B cell (primary cell): ENCODE measurements around the gene NINJ2. TPM values are rescaled to one million over a fixed set of nuclear protein-coding genes. Genes with fewer than 3 reads are reported as not detected.

Experiments
- ATAC-seq: fragments of 200-7000 bp; cut with Tn5 transposase; one replicate; pipeline ENCODE4 v1.10.0; 2021; ENCODE audit warnings: low read depth, mild to moderate bottlenecking, moderate number of reproducible peaks, moderate library complexity
- CTCF ChIA-PET: fragments of 350-600 bp; sonication (Branson Sonifier 250); formaldehyde crosslinking; loops from one replicate; lab custom pipeline; 2021; ENCODE audit warnings: antibody characterized with exemption, inconsistent platforms; lab: Charles Lee
- POLR2A ChIA-PET: fragments of 350-600 bp; sonication (Branson Sonifier 250); formaldehyde crosslinking; loops from one replicate; lab custom pipeline; 2021; ENCODE audit warnings: antibody characterized with exemption; lab: Charles Lee
- DNase-seq: peaks from one replicate; pipeline ENCODE4 v3.0.0; 2013
- H2AFZ ChIP-seq: 2 replicates; pipeline ENCODE4 v1.6.1; 2012; ENCODE audit warnings: mild to moderate bottlenecking, low read depth, low read length; ENCODE audit not compliant: insufficient read depth, poor library complexity, severe bottlenecking
- H3K27ac ChIP-seq, 2 donors: 1 replicate in 1 of 2; 2 replicates in 1 of 2; pipeline ENCODE4 v1.5.1; 2012 to 2013; ENCODE audit warnings: low read length in 2 of 2, mild to moderate bottlenecking in 2 of 2, moderate library complexity in 1 of 2
- H3K27me3 ChIP-seq, 4 experiments: fragments of 200-600 bp in 1 of 4; sonication (generic) in 1 of 4; replicated peaks in 1 of 4; 1 replicate in 2 of 4; 2 replicates in 2 of 4; pipeline versions ENCODE4 v1.6.1 to v1.7.0; 2013 to 2016; ENCODE audit warnings: low read length in 3 of 4, mild to moderate bottlenecking in 2 of 4, mixed read lengths in 1 of 4, moderate library complexity in 1 of 4; ENCODE audit not compliant: insufficient read depth in 4 of 4, control insufficient read depth in 3 of 4; ENCODE audit errors: control extremely low read depth in 1 of 4
- H3K36me3 ChIP-seq, 2 experiments: replicated peaks in 1 of 2; 1 replicate in 1 of 2; 2 replicates in 1 of 2; pipeline versions ENCODE4 v1.6.1 to v1.7.1; 2013; ENCODE audit warnings: low read length in 1 of 2; ENCODE audit not compliant: insufficient read depth in 2 of 2, control insufficient read depth in 1 of 2; ENCODE audit errors: control extremely low read depth in 1 of 2, extremely low read depth in 1 of 2
- H3K4me1 ChIP-seq, 2 donors: fragments of 200-600 bp in 1 of 2; sonication (generic) in 1 of 2; 1 replicate in 1 of 2; 2 replicates in 1 of 2; pipeline versions ENCODE4 v1.5.1 to v1.6.1; 2013 to 2017; ENCODE audit warnings: low read length in 2 of 2; ENCODE audit not compliant: control insufficient read depth in 2 of 2, insufficient read depth in 2 of 2
- H3K4me2 ChIP-seq: replicated peaks from 2 replicates; pipeline ENCODE3; 2012; ENCODE audit warnings: mild to moderate bottlenecking, low read depth, low read length; ENCODE audit not compliant: poor library complexity, severe bottlenecking
- H3K4me3 ChIP-seq, 5 experiments: fragments of 200-600 bp in 1 of 5; sonication (generic) in 1 of 5; 1 replicate in 3 of 5; 2 replicates in 2 of 5; pipeline versions ENCODE4 v1.5.1 to v1.7.0; 2011 to 2016; ENCODE audit warnings: low read length in 4 of 5, mild to moderate bottlenecking in 4 of 5, low read depth in 2 of 5, control low read depth in 1 of 5, moderate library complexity in 1 of 5; ENCODE audit not compliant: insufficient read depth in 1 of 5; ENCODE audit errors: control extremely low read depth in 1 of 5, extremely low read depth in 1 of 5
- H3K79me2 ChIP-seq: fragments of 200-600 bp; sonication (generic); one replicate; pipeline ENCODE4 v1.6.0; 2016; ENCODE audit warnings: low read length; ENCODE audit not compliant: control insufficient read depth, insufficient read depth
- H3K9ac ChIP-seq: fragments of 200-600 bp; sonication (generic); 2 replicates; pipeline ENCODE4 v1.6.1; 2017; ENCODE audit warnings: mild to moderate bottlenecking, low read length, moderate library complexity
- H3K9me3 ChIP-seq, 3 donors: one replicate each; pipeline versions ENCODE4 v1.6.1 to v1.7.1; 2013; ENCODE audit warnings: low read length in 2 of 3; ENCODE audit not compliant: control insufficient read depth in 2 of 3, insufficient read depth in 1 of 3; ENCODE audit errors: control extremely low read depth in 1 of 3
- H4K20me1 ChIP-seq: 2 replicates; pipeline ENCODE4 v1.6.0; 2012; ENCODE audit warnings: mild to moderate bottlenecking, low read length; ENCODE audit not compliant: insufficient read depth, control insufficient read depth, poor library complexity, severe bottlenecking
- H3K27ac Mint-ChIP-seq: one replicate; pipeline ENCODE4 v1.8.0; 2021; ENCODE audit warnings: mixed read lengths
- H3K27me3 Mint-ChIP-seq: one replicate; pipeline ENCODE4 v1.8.0; 2021; ENCODE audit warnings: mixed read lengths
- H3K4me1 Mint-ChIP-seq: one replicate; pipeline ENCODE4 v1.8.0; 2021; ENCODE audit warnings: mixed read lengths
- H3K4me3 Mint-ChIP-seq: one replicate; pipeline ENCODE4 v1.8.0; 2021; ENCODE audit warnings: mixed read lengths
- H3K9me3 Mint-ChIP-seq: one replicate; pipeline ENCODE4 v1.8.0; 2022; ENCODE audit warnings: mixed read lengths; ENCODE audit not compliant: insufficient read depth
- EZH2 ChIP-seq: IDR thresholded peaks from 2 replicates; pipeline ENCODE4 v1.6.1; 2012; ENCODE audit warnings: borderline replicate concordance, low read depth, mild to moderate bottlenecking, moderate library complexity, low read length; ENCODE audit not compliant: insufficient read depth, poor library complexity, severe bottlenecking
- WGBS: methylation state at CpG from one replicate; pipeline ENCODE4 v1.1.5; 2013; ENCODE audit warnings: missing lambda C conversion rate; ENCODE audit not compliant: insufficient coverage; 5-methylcytosine and 5-hydroxymethylcytosine counted together
- intact Hi-C: fragments of 100-400 bp; cut with micrococcal nuclease; formaldehyde crosslinking; loops from one replicate; pipeline ENCODE4 v1.10.0; 2022
- polyA plus RNA-seq: library from polyadenylated mRNA; depleted of rRNA; stranded (reverse); fragments of >200 nt; gene quantifications from 2 replicates; pipeline ENCODE4 v1.2.3, GENCODE V29; 2012
- total RNA-seq, 2 donors: library from RNA; stranded (reverse); fragments of 120-200 nt in 1 of 2; gene quantifications; 1 replicate in 1 of 2; 2 replicates in 1 of 2; pipeline versions ENCODE4 v1.2.3 to v1.2.4, GENCODE V29; 2013 to 2022
- TF ChIP-seq, protein P1 (sequence below): fragments of 200-600 bp; IDR thresholded peaks from one replicate; pipeline ENCODE4 v1.8.0; 2022; ENCODE audit warnings: antibody characterized with exemption, mild to moderate bottlenecking

The NINJ2 gene
- total and polyA plus RNA-seq, 2 donors (not counting 1 experiment from before 2014, with no cell fraction given): 2.9 to 10.2 TPM

DNA sequence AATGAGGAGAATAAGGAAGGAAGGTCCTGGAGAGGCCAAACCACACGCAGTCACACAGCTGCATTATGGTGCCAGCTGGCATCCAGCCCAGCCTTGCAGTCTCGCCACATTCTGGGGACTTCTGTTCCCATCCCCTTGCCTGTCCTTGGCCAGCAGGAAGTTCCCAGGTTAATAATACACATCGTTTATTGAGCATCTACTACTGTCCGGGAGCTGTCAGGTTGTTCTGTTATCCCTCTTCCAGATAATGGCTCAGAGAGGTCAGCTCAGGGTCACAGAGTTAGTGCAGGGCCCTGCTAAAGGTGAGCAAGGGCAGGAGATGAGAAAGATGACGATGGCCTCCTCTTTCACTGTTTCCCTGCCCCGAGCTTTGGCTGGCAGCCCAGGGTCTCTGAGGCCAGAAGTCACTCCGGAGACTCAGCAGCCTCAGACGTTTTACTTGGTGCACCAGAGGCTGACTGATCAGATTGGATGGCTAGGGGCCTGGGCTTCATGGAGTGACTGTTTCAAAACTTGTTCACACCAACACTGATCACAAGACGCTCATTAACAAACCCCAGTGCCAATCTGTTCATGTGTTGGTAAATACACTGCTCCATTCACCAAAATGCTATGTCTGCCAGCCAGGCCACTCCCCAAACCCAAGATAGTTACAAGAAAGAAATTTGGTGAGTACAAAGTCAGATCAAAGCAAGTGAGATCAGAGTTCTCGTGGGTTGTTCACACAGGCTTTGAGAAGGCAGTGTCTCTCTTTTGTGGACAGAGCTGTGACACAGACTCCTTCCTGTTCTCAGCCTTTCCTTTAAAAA lies 124.3 kb downstream of the NINJ2 start:
- Histone ChIP-seq H3K36me3 (no peaks in the 10 kb centered on the region), H3K4me2 (no peak overlapping the region), H3K9ac (no peak overlapping the region), H3K79me2 (no peaks in the 10 kb centered on the region), H3K9me3 (no peaks in the 10 kb centered on the region), H3K4me3 (no peak overlapping the region), H2AFZ (no peak overlapping the region), H3K27ac (no peak overlapping the region), H3K4me1 (no peaks in the 10 kb centered on the region), H4K20me1 (no peaks in the 10 kb centered on the region), H3K27me3 (peaks cover 0 to 3% (median 0%) of the 10 kb centered on the region in 4 experiments)
- TF ChIP-seq, protein P1, sequence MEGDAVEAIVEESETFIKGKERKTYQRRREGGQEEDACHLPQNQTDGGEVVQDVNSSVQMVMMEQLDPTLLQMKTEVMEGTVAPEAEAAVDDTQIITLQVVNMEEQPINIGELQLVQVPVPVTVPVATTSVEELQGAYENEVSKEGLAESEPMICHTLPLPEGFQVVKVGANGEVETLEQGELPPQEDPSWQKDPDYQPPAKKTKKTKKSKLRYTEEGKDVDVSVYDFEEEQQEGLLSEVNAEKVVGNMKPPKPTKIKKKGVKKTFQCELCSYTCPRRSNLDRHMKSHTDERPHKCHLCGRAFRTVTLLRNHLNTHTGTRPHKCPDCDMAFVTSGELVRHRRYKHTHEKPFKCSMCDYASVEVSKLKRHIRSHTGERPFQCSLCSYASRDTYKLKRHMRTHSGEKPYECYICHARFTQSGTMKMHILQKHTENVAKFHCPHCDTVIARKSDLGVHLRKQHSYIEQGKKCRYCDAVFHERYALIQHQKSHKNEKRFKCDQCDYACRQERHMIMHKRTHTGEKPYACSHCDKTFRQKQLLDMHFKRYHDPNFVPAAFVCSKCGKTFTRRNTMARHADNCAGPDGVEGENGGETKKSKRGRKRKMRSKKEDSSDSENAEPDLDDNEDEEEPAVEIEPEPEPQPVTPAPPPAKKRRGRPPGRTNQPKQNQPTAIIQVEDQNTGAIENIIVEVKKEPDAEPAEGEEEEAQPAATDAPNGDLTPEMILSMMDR: no peak
- TF ChIP-seq EZH2: no peak
- no peak overlapping the region for H3K27ac Mint-ChIP-seq
- POLR2A ChIA-PET: no interaction called here
- peaks cover 10% of the 10 kb centered on the region for H3K27me3 Mint-ChIP-seq
- DNase-seq (no peak), ATAC-seq (no peak)
- intact Hi-C loops: no loop called here
- no peaks in the 10 kb centered on the region for H3K9me3 Mint-ChIP-seq
- 20% methylated on average over 6 of the region's 10 CpGs for WGBS
- H3K4me3 Mint-ChIP-seq: no peak overlapping the region
- CTCF ChIA-PET: no interaction called here
- H3K4me1 Mint-ChIP-seq: no peaks in the 10 kb centered on the region

DNA sequence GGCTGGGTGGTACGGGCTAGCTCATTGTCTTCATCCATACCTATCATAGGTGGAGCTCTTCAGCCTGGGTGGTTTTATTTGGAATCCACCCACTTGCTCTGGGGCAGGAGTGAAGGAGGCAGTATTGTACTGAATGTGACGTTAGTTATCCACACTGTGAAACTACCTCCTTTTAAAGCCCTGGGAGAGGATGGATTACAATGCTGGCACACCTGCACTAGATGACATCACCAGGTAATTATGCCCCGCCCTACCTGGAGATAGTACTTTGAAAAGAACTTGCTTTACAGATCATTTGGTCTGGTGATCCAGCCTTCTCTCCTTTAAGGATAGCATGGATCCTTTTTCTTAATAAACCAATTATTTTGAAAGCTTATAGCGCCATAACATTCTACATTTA lies 125.5 kb downstream of the NINJ2 start:
- no peak for DNase-seq
- no peaks in the 10 kb centered on the region for H3K4me1 Mint-ChIP-seq
- Histone ChIP-seq H3K4me3 (no peak overlapping the region), H2AFZ (no peak overlapping the region), H3K27ac (no peak overlapping the region), H4K20me1 (no peaks in the 10 kb centered on the region), H3K9ac (no peak overlapping the region), H3K79me2 (no peaks in the 10 kb centered on the region), H3K27me3 (peaks cover 0 to 3% (median 0%) of the 10 kb centered on the region in 4 experiments), H3K36me3 (no peaks in the 10 kb centered on the region), H3K4me2 (no peak overlapping the region), H3K4me1 (no peaks in the 10 kb centered on the region), H3K9me3 (peaks cover 0 to 6% (median 0%) of the 10 kb centered on the region in 3 donors)
- ATAC-seq: no peak
- ChIA-PET CTCF (no interaction called here), POLR2A (no interaction called here)
- no CpG with 5 or more reads among the region's 4 CpGs for WGBS
- H3K27ac Mint-ChIP-seq: no peak overlapping the region
- no peaks in the 10 kb centered on the region for H3K9me3 Mint-ChIP-seq
- H3K27me3 Mint-ChIP-seq: peaks cover 11% of the 10 kb centered on the region
- TF ChIP-seq, protein P1: no peak
- TF ChIP-seq EZH2: no peak
- no peak overlapping the region for H3K4me3 Mint-ChIP-seq
- intact Hi-C loops: no loop called here
